ENCODE data around the gene MYBPC2.

- TF ChIP-seq POLR2A (IDR thresholded peaks at IDR 0.05) = no peak
- no peak for TF ChIP-seq POLR2AphosphoS5 (IDR thresholded peaks at IDR 0.05)
- TF ChIP-seq, protein P1, sequence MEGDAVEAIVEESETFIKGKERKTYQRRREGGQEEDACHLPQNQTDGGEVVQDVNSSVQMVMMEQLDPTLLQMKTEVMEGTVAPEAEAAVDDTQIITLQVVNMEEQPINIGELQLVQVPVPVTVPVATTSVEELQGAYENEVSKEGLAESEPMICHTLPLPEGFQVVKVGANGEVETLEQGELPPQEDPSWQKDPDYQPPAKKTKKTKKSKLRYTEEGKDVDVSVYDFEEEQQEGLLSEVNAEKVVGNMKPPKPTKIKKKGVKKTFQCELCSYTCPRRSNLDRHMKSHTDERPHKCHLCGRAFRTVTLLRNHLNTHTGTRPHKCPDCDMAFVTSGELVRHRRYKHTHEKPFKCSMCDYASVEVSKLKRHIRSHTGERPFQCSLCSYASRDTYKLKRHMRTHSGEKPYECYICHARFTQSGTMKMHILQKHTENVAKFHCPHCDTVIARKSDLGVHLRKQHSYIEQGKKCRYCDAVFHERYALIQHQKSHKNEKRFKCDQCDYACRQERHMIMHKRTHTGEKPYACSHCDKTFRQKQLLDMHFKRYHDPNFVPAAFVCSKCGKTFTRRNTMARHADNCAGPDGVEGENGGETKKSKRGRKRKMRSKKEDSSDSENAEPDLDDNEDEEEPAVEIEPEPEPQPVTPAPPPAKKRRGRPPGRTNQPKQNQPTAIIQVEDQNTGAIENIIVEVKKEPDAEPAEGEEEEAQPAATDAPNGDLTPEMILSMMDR (IDR thresholded peaks at IDR 0.05 in 8 of 11, conservative IDR thresholded peaks at IDR 0.05 in 3 of 11) = no peak
These were observed 11.4 kb downstream of the MYBPC2 start for GRCh38 chr19:50444059-50444458.

Measured in spleen (tissue), 7 donors.